ENCODE measurements around the gene CD58.

Gene CD58

DNA sequence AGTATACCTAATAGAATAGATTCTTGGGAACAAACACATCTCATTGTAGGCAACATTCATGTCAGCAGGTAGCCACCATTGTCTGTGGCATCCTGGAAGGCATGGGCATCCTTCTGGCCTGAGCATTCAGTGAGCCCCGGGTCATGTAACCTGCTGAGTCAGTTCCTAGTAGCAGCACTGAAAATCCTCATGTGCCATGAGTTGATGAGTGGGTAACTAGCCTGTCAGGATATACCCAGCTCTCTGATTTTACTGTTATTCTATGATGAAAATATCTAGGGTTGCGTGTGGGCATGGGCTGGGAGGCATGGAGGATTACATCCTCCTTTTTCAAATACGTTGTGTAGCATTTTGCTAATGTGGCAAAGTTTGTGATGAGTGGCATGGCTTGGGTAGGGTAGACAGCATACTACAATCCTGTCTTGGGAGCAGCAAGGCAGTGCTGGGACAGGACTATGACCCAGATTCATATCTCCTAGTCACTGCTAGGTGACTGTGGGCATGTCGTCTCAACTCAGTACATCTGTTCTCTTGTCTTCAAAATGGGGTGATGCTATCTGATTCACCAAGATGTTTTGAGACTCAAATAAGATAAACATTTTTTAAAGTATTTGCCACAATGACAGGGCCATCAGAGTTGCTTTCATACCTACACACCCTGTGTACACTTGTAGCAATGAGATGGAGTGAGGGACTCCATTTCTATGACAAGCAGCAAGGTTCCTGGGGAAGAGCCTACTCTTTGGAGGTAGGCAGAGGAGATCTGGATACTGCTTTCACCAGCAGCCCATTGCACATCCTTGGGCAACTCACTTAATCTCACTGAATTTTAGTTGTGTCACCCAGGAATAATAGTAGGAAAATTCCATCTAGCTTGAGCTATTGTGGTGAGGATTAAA, 62.5 kb downstream of the CD58 start:
- ChIA-PET CTCF (interaction anchor here (1.1 to 29.0 kb wide), 5 partner anchors 9 to 362 kb away, joined by 5 to 1029 read pairs (median 22); no protein-coding TSS in a partner anchor), POLR2A (no interaction called here)
- TF ChIP-seq, protein P1, sequence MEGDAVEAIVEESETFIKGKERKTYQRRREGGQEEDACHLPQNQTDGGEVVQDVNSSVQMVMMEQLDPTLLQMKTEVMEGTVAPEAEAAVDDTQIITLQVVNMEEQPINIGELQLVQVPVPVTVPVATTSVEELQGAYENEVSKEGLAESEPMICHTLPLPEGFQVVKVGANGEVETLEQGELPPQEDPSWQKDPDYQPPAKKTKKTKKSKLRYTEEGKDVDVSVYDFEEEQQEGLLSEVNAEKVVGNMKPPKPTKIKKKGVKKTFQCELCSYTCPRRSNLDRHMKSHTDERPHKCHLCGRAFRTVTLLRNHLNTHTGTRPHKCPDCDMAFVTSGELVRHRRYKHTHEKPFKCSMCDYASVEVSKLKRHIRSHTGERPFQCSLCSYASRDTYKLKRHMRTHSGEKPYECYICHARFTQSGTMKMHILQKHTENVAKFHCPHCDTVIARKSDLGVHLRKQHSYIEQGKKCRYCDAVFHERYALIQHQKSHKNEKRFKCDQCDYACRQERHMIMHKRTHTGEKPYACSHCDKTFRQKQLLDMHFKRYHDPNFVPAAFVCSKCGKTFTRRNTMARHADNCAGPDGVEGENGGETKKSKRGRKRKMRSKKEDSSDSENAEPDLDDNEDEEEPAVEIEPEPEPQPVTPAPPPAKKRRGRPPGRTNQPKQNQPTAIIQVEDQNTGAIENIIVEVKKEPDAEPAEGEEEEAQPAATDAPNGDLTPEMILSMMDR (IDR thresholded peaks at IDR 0.05; ENCODE audit: insufficient read depth, low read length, missing control alignments), result no peak
- DNase-seq (ENCODE audit: low read depth, low spot score), result no peak
- no peak overlapping the region for H3K4me3 ChIP-seq (ENCODE audit: low read depth, low read length)

DNA sequence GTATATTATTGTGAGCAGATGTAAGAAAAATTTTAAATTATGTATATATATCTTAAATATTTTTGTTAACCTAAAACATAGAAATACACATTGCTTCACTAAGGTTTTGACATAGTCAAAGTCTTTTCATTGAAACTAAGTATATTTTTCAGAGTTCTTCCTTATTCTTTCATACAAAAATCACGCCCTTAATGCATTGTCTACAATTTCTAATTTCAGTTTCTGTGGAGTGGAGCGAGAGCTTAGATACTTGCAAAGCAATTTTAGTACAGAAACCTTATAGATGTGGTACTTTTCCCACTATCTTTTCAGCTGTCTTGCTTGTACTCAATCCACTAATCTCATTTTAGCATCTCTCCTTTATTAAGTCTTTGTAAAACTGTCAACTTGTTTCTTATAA, 63.2 kb downstream of the CD58 start:
- no peak overlapping the region for H3K4me3 ChIP-seq (ENCODE audit: low read depth, low read length)
- DNase-seq (ENCODE audit: low read depth, low spot score), result no peak
- ChIA-PET CTCF (interaction anchor here (3.0 to 29.0 kb wide), 3 partner anchors 8 to 361 kb away, joined by 22 to 1029 read pairs (median 241); no protein-coding TSS in a partner anchor), POLR2A (no interaction called here)
- TF ChIP-seq, protein P1 (IDR thresholded peaks at IDR 0.05; ENCODE audit: insufficient read depth, low read length, missing control alignments), result no peak

DNA sequence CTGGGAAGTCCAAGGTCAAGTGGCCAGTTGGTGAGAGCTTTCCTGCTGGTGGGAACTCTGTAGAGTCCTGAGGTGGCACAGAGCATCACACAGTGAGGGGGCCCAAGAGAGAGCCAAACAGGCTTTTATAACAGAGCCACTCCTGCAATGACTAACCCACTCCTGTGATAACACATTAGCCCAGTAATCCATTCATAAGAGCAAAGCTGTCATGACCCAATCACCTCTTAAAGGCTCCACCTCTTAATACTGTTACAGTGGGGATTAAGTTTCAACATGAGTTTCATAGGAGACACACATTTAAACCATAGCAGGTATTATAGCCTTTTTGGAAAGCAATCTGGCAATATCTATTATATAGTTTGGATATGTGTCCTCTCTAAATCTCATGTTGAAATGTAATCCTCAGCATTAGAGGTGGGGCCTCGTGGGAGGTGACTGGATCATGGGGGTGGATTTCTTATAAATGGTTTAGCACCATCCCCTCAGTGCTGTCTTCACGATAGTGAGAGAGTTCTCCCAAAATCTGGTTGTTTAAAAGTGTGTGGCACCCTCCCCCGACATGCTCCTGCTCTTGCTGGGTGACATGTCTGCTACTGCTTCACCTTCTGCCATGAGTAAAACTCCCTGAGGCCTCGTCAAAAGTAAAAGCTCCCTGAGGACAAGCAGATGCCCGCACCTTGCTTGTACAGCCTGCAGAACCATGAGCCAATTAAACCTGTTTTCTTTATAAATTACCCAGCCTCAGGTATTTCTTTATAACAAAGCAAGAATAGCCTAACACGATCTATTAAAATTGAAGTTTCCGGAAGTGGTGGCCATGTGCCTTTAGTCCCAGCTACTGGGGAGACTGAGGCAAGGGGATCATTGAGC, 64.5 kb downstream of the CD58 start:
- CTCF ChIA-PET, result interaction anchor here (16.0 to 29.0 kb wide), 2 partner anchors 20 to 360 kb away, joined by 241 to 1029 read pairs; no protein-coding TSS in a partner anchor
- POLR2A ChIA-PET, result no interaction called here
- TF ChIP-seq, protein P1 (IDR thresholded peaks at IDR 0.05; ENCODE audit: insufficient read depth, low read length, missing control alignments), result no peak
- no peak overlapping the region for H3K4me3 ChIP-seq (ENCODE audit: low read depth, low read length)
- DNase-seq (ENCODE audit: low read depth, low spot score), result no peak

DNA sequence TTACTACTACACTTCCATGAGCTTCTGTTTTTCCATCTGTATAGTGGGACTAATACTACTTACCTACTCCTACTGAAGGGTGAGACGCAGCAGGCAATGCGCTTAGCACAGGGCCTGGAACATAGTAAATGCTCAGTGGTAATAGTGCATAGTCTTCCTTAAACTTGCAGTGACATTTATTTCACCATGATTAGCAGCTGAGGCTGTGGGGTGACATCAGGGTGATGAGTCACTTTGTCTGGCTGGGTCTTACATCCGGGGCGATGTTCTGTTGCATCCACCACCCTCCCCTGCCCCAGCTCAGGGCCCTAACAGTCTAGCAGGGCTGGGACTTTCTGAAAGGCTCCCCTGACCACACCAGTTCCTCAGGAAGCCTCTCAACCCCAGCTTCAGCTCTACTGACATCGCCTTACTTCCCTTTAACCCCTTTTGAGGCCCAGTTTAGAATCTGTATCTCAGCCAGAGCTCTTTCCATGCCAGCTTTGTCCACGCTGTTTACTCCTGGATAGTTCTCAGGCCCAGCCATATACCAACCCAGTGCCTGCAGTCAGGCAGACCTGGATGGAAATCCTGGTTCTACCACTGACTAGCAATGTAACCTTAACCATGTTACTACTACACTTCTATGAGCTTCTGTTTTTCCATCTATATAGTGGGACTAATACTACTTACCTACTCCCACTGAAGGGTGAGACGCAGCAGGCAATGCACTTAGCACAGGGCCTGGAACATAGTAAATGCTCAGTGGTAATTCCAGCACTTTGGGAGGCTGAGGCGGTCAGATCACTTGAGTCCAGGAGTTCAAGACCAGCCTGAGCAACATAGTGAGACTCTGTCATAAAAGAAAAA, 66.3 kb downstream of the CD58 start:
- CTCF ChIA-PET, result interaction anchor here (1.1 to 29.0 kb wide), 4 partner anchors 10 to 358 kb away, joined by 3 to 1029 read pairs (median 124); no protein-coding TSS in a partner anchor
- TF ChIP-seq, protein P1 (IDR thresholded peaks at IDR 0.05; ENCODE audit: insufficient read depth, low read length, missing control alignments), result no peak
- POLR2A ChIA-PET, result no interaction called here
- DNase-seq (ENCODE audit: low read depth, low spot score), result no peak
- H3K4me3 ChIP-seq (ENCODE audit: low read depth, low read length), result no peak overlapping the region

DNA sequence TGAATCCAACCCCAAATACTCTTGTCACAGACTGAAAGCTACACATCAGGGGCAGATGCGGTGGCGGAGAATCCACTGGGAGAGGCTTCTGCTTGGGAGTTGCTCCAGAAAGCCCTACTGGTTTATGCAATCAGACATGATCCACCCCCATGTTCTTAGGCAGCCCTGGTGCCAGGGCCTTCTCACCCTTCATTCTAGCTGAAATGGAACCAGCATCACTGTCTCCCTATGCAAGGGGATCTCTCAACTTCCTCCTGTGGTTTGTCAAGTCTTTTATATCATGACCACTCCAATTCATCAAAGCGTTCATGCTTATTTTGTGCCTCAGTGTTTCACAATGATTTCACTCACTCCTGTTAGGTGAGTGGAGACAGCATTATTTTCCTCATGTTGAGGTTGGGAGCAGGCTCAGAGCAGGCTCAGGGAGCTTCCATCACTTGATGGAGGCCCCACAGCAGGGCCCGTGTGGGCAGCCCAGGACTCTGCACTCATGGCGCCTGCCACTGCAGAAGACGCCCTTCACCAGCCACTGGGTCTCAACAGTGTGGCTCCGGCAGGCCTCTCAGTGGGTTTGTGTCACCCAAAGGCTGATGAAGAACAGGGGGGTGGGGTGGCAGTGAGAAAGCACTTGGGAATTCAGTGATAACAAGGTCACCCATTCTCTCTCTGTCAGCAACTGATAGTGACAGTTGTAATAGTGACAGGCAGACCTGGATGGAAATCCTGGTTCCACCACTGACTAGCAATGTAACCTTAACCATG, 67.1 kb downstream of the CD58 start:
- no peak for DNase-seq (ENCODE audit: low read depth, low spot score)
- no peak overlapping the region for H3K4me3 ChIP-seq (ENCODE audit: low read depth, low read length)
- ChIA-PET CTCF (interaction anchor here (1.4 to 29.0 kb wide), 3 partner anchors 11 to 357 kb away, joined by 6 to 1029 read pairs (median 241); no protein-coding TSS in a partner anchor), POLR2A (no interaction called here)
- TF ChIP-seq, protein P1 (IDR thresholded peaks at IDR 0.05; ENCODE audit: insufficient read depth, low read length, missing control alignments), result no peak

Measured in AG04449 (cell line).